IPS-15b (cell line): Measurements from ENCODE around the gene NAA50.

Experiments used
- H3K27me3 ChIP-seq: one replicate; pipeline ENCODE4 v1.6.1; 2013; ENCODE audit warnings: low read length; ENCODE audit not compliant: control insufficient read depth, insufficient read depth
- H3K36me3 ChIP-seq: one replicate; pipeline ENCODE4 v1.6.1; 2013; ENCODE audit warnings: low read length; ENCODE audit not compliant: control insufficient read depth, insufficient read depth
- H3K4me1 ChIP-seq: one replicate; pipeline ENCODE4 v1.6.1; 2013; ENCODE audit warnings: mild to moderate bottlenecking, low read length; ENCODE audit not compliant: control insufficient read depth, insufficient read depth
- H3K4me3 ChIP-seq: one replicate; pipeline ENCODE4 v1.5.1; 2013; ENCODE audit warnings: low read depth, low read length
- H3K9ac ChIP-seq: one replicate; pipeline ENCODE4 v1.6.1; 2013; ENCODE audit warnings: low read depth, mild to moderate bottlenecking, low read length
- H3K9me3 ChIP-seq: one replicate; pipeline ENCODE4 v1.6.1; 2013; ENCODE audit warnings: mild to moderate bottlenecking, low read length; ENCODE audit not compliant: control insufficient read depth, insufficient read depth

Gene NAA50

GRCh38 chr3:113745756-113746547, at the start of gene NAA50:
NAA50 (minus strand) TSS chr3:113746249; CDS start chr3:113745949, 300 bp downstream.
- Histone ChIP-seq H3K9me3 (no peaks in the 10 kb centered on the region), H3K36me3 (no peaks in the 10 kb centered on the region), H3K27me3 (no peaks in the 10 kb centered on the region), H3K4me3 (peak within 1 kb of the TSS; percentile 98), H3K4me1 (no peaks in the 10 kb centered on the region), H3K9ac (peak within 1 kb of the TSS; percentile 98)

- Histone ChIP-seq H3K36me3 (peaks cover 5% of the 10 kb centered on the region), H3K9ac (no peak overlapping the region), H3K4me3 (no peak overlapping the region), H3K4me1 (no peaks in the 10 kb centered on the region), H3K9me3 (no peaks in the 10 kb centered on the region), H3K27me3 (no peaks in the 10 kb centered on the region)
Measured at GRCh38 chr3:113795693-113796092, 49.6 kb upstream of the NAA50 start.

GRCh38 chr3:113794526-113794925, 48.5 kb upstream of the NAA50 start:
- Histone ChIP-seq H3K4me1 (no peaks in the 10 kb centered on the region), H3K9me3 (no peaks in the 10 kb centered on the region), H3K27me3 (no peaks in the 10 kb centered on the region), H3K4me3 (no peak overlapping the region), H3K36me3 (peaks cover 5% of the 10 kb centered on the region), H3K9ac (no peak overlapping the region)

- Histone ChIP-seq H3K27me3 (no peaks in the 10 kb centered on the region), H3K36me3 (peaks cover 5% of the 10 kb centered on the region), H3K4me1 (no peaks in the 10 kb centered on the region), H3K4me3 (no peak overlapping the region), H3K9ac (no peak overlapping the region), H3K9me3 (no peaks in the 10 kb centered on the region)
Measured at GRCh38 chr3:113791381-113791780, 45.3 kb upstream of the NAA50 start.

DNA sequence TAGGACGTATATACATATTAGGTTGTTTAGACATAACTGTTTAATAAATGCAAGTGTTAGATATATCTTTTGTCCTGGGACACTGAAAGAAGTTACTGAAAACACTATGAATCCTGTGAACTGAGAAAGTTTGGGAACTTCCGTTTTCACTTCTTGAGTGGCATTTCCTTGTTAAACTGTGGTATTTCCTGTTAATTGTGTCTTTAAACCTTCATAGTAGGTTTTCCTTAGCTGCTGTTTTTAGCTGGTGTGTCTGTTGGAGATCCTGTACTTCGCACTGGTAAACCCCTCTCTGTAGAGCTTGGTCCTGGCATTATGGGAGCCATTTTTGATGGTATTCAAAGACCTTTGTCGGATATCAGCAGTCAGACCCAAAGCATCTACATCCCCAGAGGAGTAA, 37.9 kb upstream of the NAA50 start:
- Histone ChIP-seq H3K36me3 (peaks cover 3% of the 10 kb centered on the region), H3K9me3 (no peaks in the 10 kb centered on the region), H3K27me3 (no peaks in the 10 kb centered on the region), H3K4me3 (no peak overlapping the region), H3K9ac (no peak overlapping the region), H3K4me1 (no peaks in the 10 kb centered on the region)

- Histone ChIP-seq H3K9ac (no peak overlapping the region), H3K27me3 (no peaks in the 10 kb centered on the region), H3K36me3 (peaks cover 3% of the 10 kb centered on the region), H3K9me3 (no peaks in the 10 kb centered on the region), H3K4me1 (no peaks in the 10 kb centered on the region), H3K4me3 (no peak overlapping the region)
Measured at GRCh38 chr3:113783463-113783862, 37.4 kb upstream of the NAA50 start.

DNA sequence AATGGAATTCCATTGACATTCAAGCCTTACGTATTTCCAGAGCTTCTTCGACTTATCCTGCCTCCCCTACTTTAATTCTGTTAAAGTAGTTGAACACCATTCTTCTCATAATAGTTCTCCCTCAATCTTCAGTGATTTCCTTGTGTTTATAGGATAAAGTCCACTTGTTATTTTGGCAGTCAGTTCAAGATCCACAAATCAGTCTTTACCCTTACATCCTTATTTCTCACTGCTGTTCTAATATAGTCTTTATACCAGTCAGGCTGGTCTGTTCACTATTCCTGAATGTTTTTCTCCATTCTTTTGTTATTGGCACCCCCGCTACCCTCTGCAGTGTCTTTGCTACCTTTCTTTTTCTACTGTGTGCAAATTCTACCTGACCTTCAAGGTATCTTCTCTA, 30.5 kb upstream of the NAA50 start:
- Histone ChIP-seq H3K36me3 (no peaks in the 10 kb centered on the region), H3K9ac (no peak overlapping the region), H3K4me3 (no peak overlapping the region), H3K9me3 (no peaks in the 10 kb centered on the region), H3K27me3 (no peaks in the 10 kb centered on the region), H3K4me1 (no peaks in the 10 kb centered on the region)

- Histone ChIP-seq H3K9me3 (no peaks in the 10 kb centered on the region), H3K9ac (no peak overlapping the region)
Measured at GRCh38 chr3:113775516-113775915, 29.5 kb upstream of the NAA50 start.

GRCh38 chr3:113773381-113773780, 27.3 kb upstream of the NAA50 start:
- H3K4me1 ChIP-seq: no peaks in the 10 kb centered on the region
- no peaks in the 10 kb centered on the region for H3K9me3 ChIP-seq
- no peak overlapping the region for H3K9ac ChIP-seq
- no peaks in the 10 kb centered on the region for H3K27me3 ChIP-seq
- no peaks in the 10 kb centered on the region for H3K36me3 ChIP-seq
- H3K4me3 ChIP-seq: no peak overlapping the region

More at GRCh38 chr3:113775516-113775915, 29.5 kb upstream of the NAA50 start:
- no peaks in the 10 kb centered on the region for H3K27me3 ChIP-seq
- no peak overlapping the region for H3K4me3 ChIP-seq
- no peaks in the 10 kb centered on the region for H3K36me3 ChIP-seq
- H3K4me1 ChIP-seq: no peaks in the 10 kb centered on the region

- H3K27me3 ChIP-seq: no peaks in the 10 kb centered on the region
- H3K4me3 ChIP-seq: no peak overlapping the region
- no peaks in the 10 kb centered on the region for H3K4me1 ChIP-seq
- H3K36me3 ChIP-seq: no peaks in the 10 kb centered on the region
- H3K9ac ChIP-seq: no peak overlapping the region
- no peaks in the 10 kb centered on the region for H3K9me3 ChIP-seq
Measured at GRCh38 chr3:113771993-113772392, 25.9 kb upstream of the NAA50 start.

- Histone ChIP-seq H3K27me3 (no peaks in the 10 kb centered on the region), H3K9me3 (no peaks in the 10 kb centered on the region), H3K9ac (no peak overlapping the region), H3K4me1 (no peaks in the 10 kb centered on the region), H3K36me3 (no peaks in the 10 kb centered on the region), H3K4me3 (no peak overlapping the region)
Measured at GRCh38 chr3:113769551-113769950, 23.5 kb upstream of the NAA50 start.

GRCh38 chr3:113764698-113765097, 18.6 kb upstream of the NAA50 start:
- no peaks in the 10 kb centered on the region for H3K36me3 ChIP-seq
- H3K27me3 ChIP-seq: no peaks in the 10 kb centered on the region
- no peak overlapping the region for H3K4me3 ChIP-seq
- no peaks in the 10 kb centered on the region for H3K9me3 ChIP-seq
- H3K9ac ChIP-seq: no peak overlapping the region
- no peaks in the 10 kb centered on the region for H3K4me1 ChIP-seq
